Stimulated activated CD4-positive, alpha-beta T cell treated with anti-CD3 and anti-CD28 coated beads, TNF-alpha, amount 100 ng/mL, for 4 hours (primary cell): ENCODE measurements around the gene OR2AT4.
"Not testable (repeated sequence)": the region's sequence is repeated elsewhere in the genome, so short reads cannot be mapped to it uniquely, and the experiment has no call there.

Experiments used
- DNase-seq, 3 experiments: peaks; one replicate each; pipeline ENCODE4 v3.0.0-alpha.2; 2020; ENCODE audit warnings: low read depth in 3 of 3

The OR2AT4 gene

DNA sequence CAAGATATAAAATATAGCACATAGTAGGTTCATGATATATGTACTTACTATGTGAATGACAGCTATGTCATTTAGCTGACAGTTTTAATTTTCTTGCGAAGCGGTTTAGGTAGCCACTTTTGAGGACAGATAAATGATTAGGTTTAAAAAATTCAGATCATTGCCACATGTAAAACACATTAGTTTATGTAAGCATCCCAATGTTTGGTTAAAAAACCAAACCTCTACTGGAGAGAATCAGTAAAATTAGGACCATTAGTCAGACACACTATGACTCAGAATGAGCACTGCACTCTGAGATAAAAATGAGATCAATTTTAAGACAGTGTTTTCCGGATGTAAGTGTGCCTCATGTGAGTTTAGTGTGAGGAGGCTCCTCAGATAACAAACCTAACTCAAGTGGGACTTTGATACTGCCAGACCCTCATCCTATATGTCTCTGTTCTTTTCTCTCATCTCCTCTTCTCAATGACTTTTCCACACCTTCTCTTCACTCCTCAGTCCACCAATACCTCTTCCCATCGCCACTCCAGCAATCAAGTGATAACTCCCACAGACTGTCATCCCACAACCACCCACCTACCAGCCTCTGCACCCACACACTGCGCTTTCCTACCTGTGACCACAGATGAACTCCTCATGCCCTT lies 6.8 kb upstream of the OR2AT4 start:
- DNase-seq, result no peak

GRCh38 chr11:75101424-75102128 lies 4.9 kb upstream of the OR2AT4 start:
- DNase-seq, result no peak

GRCh38 chr11:75100314-75100713 lies 3.6 kb upstream of the OR2AT4 start:
- DNase-seq, result no peak

- no peak for DNase-seq
Observed at GRCh38 chr11:75099635-75100034, 3.0 kb upstream of the OR2AT4 start.

GRCh38 chr11:75098835-75099439 lies 2.3 kb upstream of the OR2AT4 start:
- not testable (repeated sequence) for DNase-seq

- not testable (repeated sequence) for DNase-seq
Observed at GRCh38 chr11:75098181-75098580, 1.5 kb upstream of the OR2AT4 start.

DNA sequence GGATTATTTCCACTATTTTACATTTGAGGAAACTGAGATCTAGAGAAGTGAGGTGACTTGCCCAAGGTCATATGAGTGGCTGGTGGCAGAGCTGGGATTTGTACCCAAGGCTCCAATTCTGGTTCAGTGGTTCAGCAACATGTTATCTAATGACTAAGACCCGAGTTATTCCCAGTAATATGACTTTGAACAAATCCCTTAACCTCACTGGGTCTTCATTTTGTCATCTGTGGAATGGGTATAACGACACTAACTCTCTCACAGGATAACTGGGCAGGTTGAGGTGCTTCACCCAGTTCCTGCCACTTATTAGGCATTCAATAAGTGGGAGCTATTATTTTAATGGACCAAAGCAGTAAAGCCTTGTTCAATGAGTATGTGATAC lies 489 bp upstream of the OR2AT4 start:
- DNase-seq, result no peak

- DNase-seq, result not testable (repeated sequence)
Observed at GRCh38 chr11:75094382-75094781, 2.3 kb downstream of the OR2AT4 start.

DNA sequence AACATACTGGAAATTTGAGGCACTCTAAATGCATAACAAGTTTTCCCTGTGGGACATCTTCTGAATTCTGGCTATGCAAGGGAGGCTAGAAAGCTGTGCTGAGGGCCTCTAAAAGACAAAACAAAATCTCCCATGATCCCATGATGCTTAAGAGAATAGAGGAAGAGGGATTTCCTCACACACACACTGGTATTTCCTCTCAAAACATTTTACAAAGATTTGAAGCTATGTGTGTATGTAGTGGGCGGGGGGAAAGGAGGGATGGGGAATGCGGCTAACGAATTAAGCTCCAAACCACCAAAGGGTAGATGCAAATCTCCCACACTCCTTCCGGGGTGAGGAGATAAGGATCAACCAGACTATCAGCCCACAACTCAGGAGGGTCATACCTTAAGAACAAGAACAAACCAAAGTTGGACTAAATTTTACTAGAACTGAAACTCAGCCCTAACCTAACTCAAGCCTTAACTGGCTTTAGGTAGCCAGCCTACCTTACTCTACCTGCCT lies 6.0 kb downstream of the OR2AT4 start:
- DNase-seq, result no peak

DNA sequence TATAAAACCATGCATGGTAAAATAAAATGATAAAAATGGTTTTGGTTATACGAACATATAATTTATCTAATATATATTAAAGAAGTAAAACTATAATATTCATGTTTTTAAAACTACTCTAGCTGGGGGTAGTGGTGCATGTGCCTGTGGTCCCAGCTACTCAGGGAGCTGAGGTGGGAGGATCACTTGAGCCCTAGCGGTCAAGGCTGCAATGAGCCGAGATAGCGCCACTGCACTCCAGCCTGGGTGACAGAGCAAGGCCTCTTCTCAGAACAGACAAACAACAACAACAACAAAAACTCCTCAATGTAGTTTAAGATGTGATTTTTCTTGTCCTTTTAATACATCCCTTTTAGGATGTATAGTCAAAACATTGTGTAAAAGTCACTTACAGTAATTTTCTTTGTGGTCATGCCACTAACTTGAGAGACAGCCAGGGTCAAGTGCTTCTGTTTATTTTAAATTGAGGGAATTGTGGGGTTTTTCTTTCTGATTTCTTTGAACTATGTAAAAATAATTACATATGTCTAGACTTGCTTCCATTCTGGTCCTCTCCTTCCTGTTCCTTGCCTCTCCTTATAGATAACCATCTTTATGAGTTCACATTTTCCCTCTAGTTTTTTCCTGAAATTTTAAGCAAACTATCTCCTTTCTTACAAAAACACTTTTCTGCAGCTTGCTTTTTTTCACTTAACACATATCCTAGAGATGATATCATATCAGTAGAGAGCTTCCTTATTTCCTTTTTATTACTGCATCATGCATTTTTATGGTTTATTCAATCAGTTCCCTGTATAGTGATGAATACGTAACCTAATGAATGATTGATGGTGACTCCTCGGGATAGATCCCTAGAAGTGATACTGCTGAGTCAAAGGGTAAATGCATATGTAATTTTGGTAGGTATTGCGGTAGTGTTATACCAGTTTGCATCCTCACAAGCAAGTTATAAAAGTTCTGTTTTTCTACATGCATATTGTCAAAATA lies 9.1 kb downstream of the OR2AT4 start:
- DNase-seq, result no peak

DNA sequence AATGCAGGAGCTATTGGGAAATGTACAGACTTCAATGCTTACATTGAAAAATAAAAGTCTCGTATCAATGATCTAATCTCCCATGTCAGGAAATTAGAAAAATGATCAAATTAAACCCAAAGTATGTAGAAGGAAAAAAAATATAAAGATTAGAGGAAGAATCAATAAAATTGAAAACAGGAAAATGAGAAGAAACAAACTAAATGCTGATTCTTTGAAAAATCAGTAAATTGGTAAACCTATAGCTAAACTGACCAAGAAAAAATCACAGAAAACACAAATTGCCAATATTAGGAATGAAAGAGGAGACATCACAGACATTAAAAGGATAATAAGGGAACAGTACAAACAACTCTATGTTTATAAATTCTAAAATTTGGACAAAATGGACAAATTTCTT lies 11.8 kb downstream of the OR2AT4 start:
- no peak for DNase-seq

DNA sequence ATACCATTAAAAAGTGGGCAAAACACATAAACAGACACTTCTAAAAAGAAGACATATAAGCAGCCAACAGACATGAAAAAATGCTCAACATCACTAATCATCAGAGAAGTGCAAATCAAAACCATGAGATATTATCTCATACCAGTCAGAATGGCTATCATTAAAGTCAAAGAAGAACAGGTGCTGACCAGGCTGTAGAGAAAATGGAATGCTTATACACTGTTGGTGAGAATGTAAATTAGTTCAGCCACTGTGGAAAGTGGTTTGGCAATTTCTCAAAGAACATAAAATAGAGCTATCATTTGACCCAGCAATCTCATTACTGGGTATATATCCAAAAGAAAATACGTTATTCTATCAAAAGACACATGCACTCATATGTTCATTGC lies 13.5 kb downstream of the OR2AT4 start:
- DNase-seq, result no peak

DNA sequence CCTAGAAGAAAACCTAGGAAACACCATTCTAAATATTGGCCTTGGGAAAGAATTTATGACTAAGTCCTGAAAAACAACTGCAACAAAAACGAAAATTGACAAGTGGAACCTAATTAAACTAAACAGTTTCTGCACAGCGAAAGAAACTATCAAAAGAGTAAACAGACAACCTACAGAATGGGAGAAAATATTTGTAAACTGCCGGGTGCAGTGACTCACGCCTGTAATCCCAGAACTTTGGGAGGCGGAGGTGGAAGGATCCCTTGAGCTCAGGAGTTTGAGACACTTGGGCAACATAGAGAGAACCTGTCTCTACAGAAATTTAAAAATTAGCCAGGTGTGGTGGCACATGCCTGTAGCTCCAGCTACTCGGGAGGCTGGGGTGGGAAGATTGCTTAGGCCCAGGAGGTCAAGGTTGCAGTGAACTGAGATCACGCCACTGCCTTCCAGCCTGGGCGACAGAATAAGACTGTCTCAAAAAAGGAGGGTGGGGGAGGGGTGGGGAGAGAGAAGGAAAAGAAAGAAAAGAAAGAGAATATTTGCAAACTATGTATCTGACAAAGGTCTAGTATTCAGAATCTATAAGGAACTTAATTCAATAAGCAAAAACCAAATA lies 14.0 kb downstream of the OR2AT4 start:
- no peak for DNase-seq

DNA sequence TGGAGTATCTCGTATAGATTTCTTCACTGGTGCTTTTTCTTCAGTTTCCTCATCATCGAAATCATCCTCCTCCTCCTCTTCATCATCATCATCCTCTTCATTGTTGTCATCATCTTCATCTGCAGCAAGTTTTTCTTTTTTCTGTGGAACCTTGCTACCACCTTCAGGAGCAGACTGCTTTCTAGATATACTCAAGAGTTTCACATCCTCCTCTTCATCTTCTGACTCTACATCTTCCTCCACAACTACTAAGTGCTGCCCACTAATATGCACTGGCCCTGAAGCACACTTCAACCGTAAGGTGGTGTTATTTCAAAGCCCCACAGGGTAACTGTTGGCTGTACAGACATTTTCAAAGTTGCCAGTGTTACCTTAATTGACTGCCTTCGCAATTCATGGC lies 17.1 kb downstream of the OR2AT4 start:
- DNase-seq, result no peak

DNA sequence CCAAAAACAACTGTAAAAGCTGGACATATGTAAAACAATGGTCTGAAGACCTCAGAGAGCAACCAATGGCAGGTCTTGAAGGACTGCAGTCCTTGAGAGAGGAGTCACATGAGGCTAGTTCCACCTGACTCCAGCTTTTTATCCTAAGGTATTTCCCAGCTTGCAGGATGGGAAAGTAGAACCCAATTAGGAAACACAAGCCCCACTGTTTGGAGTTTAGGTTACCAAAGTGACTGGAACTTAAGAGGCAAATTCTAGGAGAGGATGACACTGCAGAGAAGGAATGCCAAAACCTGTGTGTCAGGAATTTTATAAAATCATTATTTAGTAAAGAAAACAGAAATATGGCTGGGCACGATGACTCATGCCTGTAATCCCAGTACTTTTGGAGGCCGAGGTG lies 18.4 kb downstream of the OR2AT4 start:
- no peak for DNase-seq

GRCh38 chr11:75077316-75077715 lies 19.4 kb downstream of the OR2AT4 start:
- no peak for DNase-seq

- no peak for DNase-seq
Observed at GRCh38 chr11:75076671-75077070, 20.0 kb downstream of the OR2AT4 start.

DNA sequence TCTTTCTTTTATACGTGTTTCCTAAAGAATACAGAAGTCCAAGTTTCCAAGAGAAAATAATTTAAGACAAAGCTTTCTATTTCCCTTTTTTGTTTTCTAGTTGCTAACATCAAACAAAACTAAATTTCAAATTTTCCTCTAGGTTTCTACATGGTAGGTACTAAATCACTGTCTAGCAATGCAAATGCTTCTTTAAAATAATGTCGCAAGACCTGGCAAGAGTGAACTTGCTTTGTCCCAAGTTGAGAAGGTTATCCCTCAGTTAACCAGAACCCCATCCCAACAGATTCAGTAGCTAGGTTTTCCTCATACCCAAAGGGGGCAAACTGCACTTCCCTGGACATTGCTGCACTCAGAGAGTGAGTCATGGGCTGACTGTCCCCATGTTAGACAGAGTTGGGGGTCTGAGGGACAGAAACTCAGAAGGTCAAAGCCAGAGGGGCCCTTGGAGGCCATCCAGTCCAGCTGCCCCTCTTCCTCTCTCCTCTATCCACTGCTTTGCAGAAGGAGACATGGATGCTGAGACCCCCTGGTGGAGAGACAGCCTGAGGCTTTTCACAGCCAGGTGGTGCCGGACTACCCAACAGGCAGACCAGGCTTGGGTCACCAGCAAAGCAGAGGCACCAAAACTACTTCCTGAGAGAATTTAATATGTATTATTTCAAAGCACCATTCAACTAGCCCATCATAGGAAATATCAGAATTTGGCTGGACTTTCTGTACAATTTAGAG lies 23.1 kb downstream of the OR2AT4 start:
- DNase-seq, result no peak

DNA sequence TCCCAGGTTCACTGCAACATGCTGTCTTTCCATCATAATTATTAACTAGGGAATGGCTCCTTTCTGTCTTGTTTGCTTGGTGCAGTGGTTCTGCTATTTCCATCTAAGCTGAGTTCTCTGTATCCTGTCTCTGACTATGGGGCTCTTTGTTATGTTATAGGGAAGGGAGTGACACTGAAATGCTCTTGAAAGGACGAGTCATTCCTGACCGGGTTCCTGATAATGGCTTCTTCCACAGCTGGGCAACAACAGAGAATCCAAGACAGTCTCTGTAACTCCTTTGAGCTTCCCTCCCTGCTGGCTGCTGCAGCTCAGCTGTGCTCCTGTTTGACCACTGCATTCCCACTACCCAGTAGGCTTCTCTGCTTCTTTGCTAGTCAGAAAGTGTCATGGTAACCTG lies 24.1 kb downstream of the OR2AT4 start:
- no peak for DNase-seq

GRCh38 chr11:75069473-75069872 lies 27.2 kb downstream of the OR2AT4 start:
- DNase-seq, result no peak

GRCh38 chr11:75068993-75069392 lies 27.7 kb downstream of the OR2AT4 start:
- DNase-seq, result no peak
